H1 (cell line): ENCODE measurements around the gene ROM1. TPM values are rescaled to one million over a fixed set of nuclear protein-coding genes. Genes with fewer than 3 reads are reported as not detected.

Source experiments
- ASH2L ChIP-seq: fragments of 200-600, 300-600 bp; sonication (generic); IDR thresholded peaks from one replicate; pipeline ENCODE4 v1.7.1; 2017; ENCODE audit warnings: low read length
- CHD1 ChIP-seq: IDR thresholded peaks from 2 replicates; pipeline ENCODE4 v1.6.1; 2012; ENCODE audit warnings: low read depth, low read length, improper control_type of control experiment
- CHD7 ChIP-seq: fragments of 300-600 bp; sonication (generic); IDR thresholded peaks from 2 replicates; pipeline ENCODE4 v1.7.1; 2012; ENCODE audit warnings: low read length, moderate library complexity, mild to moderate bottlenecking, inconsistent platforms; ENCODE audit not compliant: insufficient replicate concordance
- RAD21 ChIP-seq, 2 experiments: IDR thresholded peaks in 1 of 2; conservative IDR thresholded peaks in 1 of 2; 2 replicates each; pipeline ENCODE4 v1.6.1; 2011; ENCODE audit warnings: low read depth in 2 of 2, low read length in 2 of 2, improper control_type of control experiment in 1 of 2, inconsistent platforms in 1 of 2, mild to moderate bottlenecking in 1 of 2, moderate library complexity in 1 of 2
- SIN3A ChIP-seq, 2 experiments: IDR thresholded peaks in 1 of 2; conservative IDR thresholded peaks in 1 of 2; 2 replicates each; pipeline ENCODE4 v1.6.1; 2011 to 2012; ENCODE audit warnings: low read length in 2 of 2, improper control_type of control experiment in 1 of 2, low read depth in 1 of 2, mild to moderate bottlenecking in 1 of 2
- SP2 ChIP-seq: IDR thresholded peaks from 2 replicates; pipeline ENCODE4 v1.6.1; 2012; ENCODE audit warnings: mild to moderate bottlenecking, low read length, inconsistent platforms
- SUZ12 ChIP-seq: fragments of 200-600 bp; sonication (generic); IDR thresholded peaks from 2 replicates; pipeline ENCODE4 v1.6.1; 2012; ENCODE audit warnings: mild to moderate bottlenecking, inconsistent platforms, low read length, moderate library complexity, mixed read lengths
- polyA plus RNA-seq, 7 experiments: library from polyadenylated mRNA; depleted of rRNA in 3 of 7; stranded (reverse) in 5 of 7; unstranded in 2 of 7; fragments of >200 nt in 5 of 7; fragments of 200-250 nt in 2 of 7; gene quantifications; 1 replicate in 5 of 7; 2 replicates in 1 of 7; 4 replicates in 1 of 7; pipeline versions ENCODE4 v1.2.1 to v1.2.3, GENCODE V29; 2011 to 2013; ENCODE audit warnings: missing spikeins in 2 of 7, mixed read lengths in 2 of 7
- total RNA-seq: library from RNA; stranded (reverse); fragmentation: NEBNext Ultra II Directional; extraction: Animal tissue kit (Norgen Biotek cat#: 25700); gene quantifications from 2 replicates; pipeline ENCODE4 v1.2.1, GENCODE V29; 2021

ROM1 gene
- total and polyA plus RNA-seq, 2 of the 8 experiments (the other 6 are each of a cell fraction or from before 2014, with no cell fraction given): 0.86 to 2.2 TPM

GRCh38 chr11:62644220-62644619 is 31.2 kb downstream of the ROM1 start (continued):
- TF ChIP-seq CHD7 (no peak), CHD1 (no peak), SUZ12 (no peak), RAD21 (IDR thresholded peaks at IDR 0.05 in 1 of 2, conservative IDR thresholded peaks at IDR 0.05 in 1 of 2; ENCODE audit: low read depth in 2 of 2, low read length in 2 of 2) (no peak), SIN3A (conservative IDR thresholded peaks at IDR 0.05 in 1 of 2, IDR thresholded peaks at IDR 0.05 in 1 of 2; ENCODE audit: low read depth in 1 of 2, low read length in 2 of 2) (no peak), ASH2L (no peak), SP2 (no peak)
